K562 (cell line): ENCODE measurements around the gene TADA1. TPM values are rescaled to one million over a fixed set of nuclear protein-coding genes. Genes with fewer than 3 reads are reported as not detected.
A peak's percentile ranks its signal among the peaks of the same experiment; 100 is the strongest.

Experiments
- BHLHE40 ChIP-seq: IDR thresholded peaks from 2 replicates; pipeline ENCODE4 v1.6.1; 2011; ENCODE audit warnings: low read length, improper control_type of control experiment
- CEBPG ChIP-seq, 3 experiments: fragments of 200-800 bp in 1 of 3; sonication (Bioruptor generic) in 1 of 3; sonication (generic) in 1 of 3; formaldehyde crosslinking in 1 of 3; IDR thresholded peaks in 2 of 3; conservative IDR thresholded peaks in 1 of 3; 2 replicates each; pipeline versions ENCODE4 v1.6.1 to v1.8.0; 2016 to 2022; ENCODE audit warnings: missing compliant biosample characterization in 2 of 3, missing genetic modification characterization in 2 of 3, mild to moderate bottlenecking in 1 of 3, missing genetic modification reagents in 1 of 3
- CHD1 ChIP-seq: fragments of 200-600 bp; sonication (generic); IDR thresholded peaks from one replicate; pipeline ENCODE4 v1.6.1; 2012; ENCODE audit warnings: mild to moderate bottlenecking, moderate library complexity, low read length, inconsistent platforms
- DDX20 ChIP-seq: fragments of 450-650 bp; IDR thresholded peaks from 2 replicates; pipeline ENCODE4 v1.6.1; 2016; ENCODE audit warnings: missing genetic modification characterization, low read depth, mild to moderate bottlenecking, missing compliant biosample characterization, moderate library complexity
- FOXJ3 ChIP-seq: sonication (generic); formaldehyde crosslinking; IDR thresholded peaks from 2 replicates; pipeline ENCODE4 v1.4.0; 2020; ENCODE audit warnings: mild to moderate bottlenecking, missing genetic modification reagents
- GATAD2B ChIP-seq: fragments of 450-650 bp; IDR thresholded peaks from 2 replicates; pipeline ENCODE4 v1.6.1; 2017; ENCODE audit warnings: mild to moderate bottlenecking, borderline replicate concordance
- GTF2A2 ChIP-seq: IDR thresholded peaks from 2 replicates; pipeline ENCODE4 v1.6.1; 2016; ENCODE audit warnings: mild to moderate bottlenecking, missing genetic modification characterization, missing compliant biosample characterization
- GTF2B ChIP-seq: IDR thresholded peaks from 2 replicates; pipeline ENCODE4 v1.6.1; 2011; ENCODE audit not compliant: insufficient read length; ENCODE audit errors: extremely low read depth
- HDAC6 ChIP-seq: IDR thresholded peaks from 2 replicates; pipeline ENCODE4 v1.6.1; 2012; ENCODE audit warnings: low read depth, mild to moderate bottlenecking, control low read depth, inconsistent platforms, low read length, moderate library complexity
- HNRNPLL ChIP-seq: fragments of 200-400 bp; formaldehyde crosslinking; IDR thresholded peaks from 2 replicates; pipeline ENCODE4 v1.6.1; 2017; ENCODE audit warnings: low read length, low read depth, mild to moderate bottlenecking; ENCODE audit not compliant: poor library complexity, severe bottlenecking
- JUND ChIP-seq, 2 experiments: IDR thresholded peaks; 2 replicates in 1 of 2; 3 replicates in 1 of 2; pipeline ENCODE4 v1.6.1; 2011; ENCODE audit warnings: borderline replicate concordance in 2 of 2, low read depth in 2 of 2, low read length in 2 of 2, improper control_type of control experiment in 1 of 2, missing biosample characterization in 1 of 2, missing genetic modification characterization in 1 of 2, missing genetic modification reagents in 1 of 2
- MAFK ChIP-seq: IDR thresholded peaks from 2 replicates; pipeline ENCODE4 v1.6.1; 2011; ENCODE audit warnings: low read length, improper control_type of control experiment
- MTA3 ChIP-seq: fragments of 450-650 bp; formaldehyde crosslinking; IDR thresholded peaks from 2 replicates; pipeline ENCODE4 v1.6.1; 2017; ENCODE audit warnings: mild to moderate bottlenecking, borderline replicate concordance
- NR4A1 ChIP-seq, 2 experiments: fragments of 250-450 bp in 1 of 2; fragments of 450-650 bp in 1 of 2; sonication (Bioruptor Pico) in 1 of 2; IDR thresholded peaks; 2 replicates each; pipeline versions ENCODE4 v1.4.0 to v1.6.1; 2016 to 2020; ENCODE audit warnings: mild to moderate bottlenecking in 2 of 2, missing compliant biosample characterization in 1 of 2, missing genetic modification characterization in 1 of 2, moderate library complexity in 1 of 2
- NRF1 ChIP-seq, 2 experiments: fragments of 450-650 bp; IDR thresholded peaks in 1 of 2; conservative IDR thresholded peaks in 1 of 2; 2 replicates each; pipeline ENCODE4 v1.6.1; 2014; ENCODE audit warnings: mild to moderate bottlenecking in 2 of 2
- PHF8 ChIP-seq: fragments of 200-600 bp; sonication (generic); IDR thresholded peaks from 2 replicates; pipeline ENCODE4 v1.6.1; 2012; ENCODE audit warnings: mixed run types, mild to moderate bottlenecking, inconsistent platforms, low read length, moderate library complexity, borderline replicate concordance
- RBFOX2 ChIP-seq: fragments of 200-400 bp; formaldehyde crosslinking; IDR thresholded peaks from 2 replicates; pipeline ENCODE4 v1.6.1; 2017; ENCODE audit warnings: low read depth, mild to moderate bottlenecking, low read length, moderate library complexity
- TEAD2 ChIP-seq: fragments of 450-650 bp; IDR thresholded peaks from 2 replicates; pipeline ENCODE4 v1.6.1; 2016; ENCODE audit warnings: missing genetic modification characterization, control low read depth, missing compliant biosample characterization
- TEAD4 ChIP-seq, 2 experiments: sonication (generic) in 1 of 2; formaldehyde crosslinking in 1 of 2; IDR thresholded peaks; 2 replicates each; pipeline versions ENCODE4 v1.6.1 to v1.8.0; 2012 to 2022; ENCODE audit warnings: borderline replicate concordance in 1 of 2, inconsistent platforms in 1 of 2, low read length in 1 of 2, mild to moderate bottlenecking in 1 of 2, missing genetic modification reagents in 1 of 2
- ZNF263 ChIP-seq: sonication (generic); formaldehyde crosslinking; IDR thresholded peaks from 2 replicates; pipeline ENCODE4 v1.8.0; 2022; ENCODE audit warnings: mild to moderate bottlenecking, missing genetic modification reagents, borderline replicate concordance
- polyA plus RNA-seq, 8 experiments: library from polyadenylated mRNA; depleted of rRNA in 4 of 8; stranded (reverse) in 5 of 8; unstranded in 3 of 8; fragments of >200 nt; fragmentation: Nextera tagmentation in 2 of 8; fragmentation: Illumina TruSeq in 1 of 8; extraction: Ambion mirVana in 2 of 8; extraction: Trizol in 1 of 8; gene quantifications; 2 replicates each; pipeline versions ENCODE4 v1.2.1 to v1.2.3, GENCODE V29; 2011 to 2014; ENCODE audit warnings: inconsistent platforms in 1 of 8, missing spikeins in 1 of 8
- total RNA-seq, 7 experiments: library from RNA; depleted of rRNA in 6 of 7; stranded (reverse); fragments of >200 nt in 6 of 7; fragmentation: Illumina TruSeq in 2 of 7; extraction: Trizol in 2 of 7; gene quantifications; 2 replicates each; pipeline versions ENCODE4 v1.2.1 to v1.2.3, GENCODE V29; 2011 to 2021; ENCODE audit warnings: low replicate concordance in 1 of 7
- TF ChIP-seq, protein P1 (sequence below): conservative IDR thresholded peaks from 2 replicates; pipeline ENCODE4 v1.6.1; 2011; ENCODE audit warnings: low read depth, mild to moderate bottlenecking, low read length; ENCODE audit not compliant: control insufficient read depth
- TF ChIP-seq, protein P2 (sequence below): fragments of 450-650 bp; formaldehyde crosslinking; IDR thresholded peaks from 2 replicates; pipeline ENCODE4 v1.4.0; 2020; ENCODE audit warnings: mild to moderate bottlenecking, moderate library complexity

The TADA1 gene
- total and polyA plus RNA-seq, 9 of the 15 experiments (the other 6 are each of a cell fraction or from before 2014, with no cell fraction given): 15.9 to 76.5 (median 28.7) TPM

DNA sequence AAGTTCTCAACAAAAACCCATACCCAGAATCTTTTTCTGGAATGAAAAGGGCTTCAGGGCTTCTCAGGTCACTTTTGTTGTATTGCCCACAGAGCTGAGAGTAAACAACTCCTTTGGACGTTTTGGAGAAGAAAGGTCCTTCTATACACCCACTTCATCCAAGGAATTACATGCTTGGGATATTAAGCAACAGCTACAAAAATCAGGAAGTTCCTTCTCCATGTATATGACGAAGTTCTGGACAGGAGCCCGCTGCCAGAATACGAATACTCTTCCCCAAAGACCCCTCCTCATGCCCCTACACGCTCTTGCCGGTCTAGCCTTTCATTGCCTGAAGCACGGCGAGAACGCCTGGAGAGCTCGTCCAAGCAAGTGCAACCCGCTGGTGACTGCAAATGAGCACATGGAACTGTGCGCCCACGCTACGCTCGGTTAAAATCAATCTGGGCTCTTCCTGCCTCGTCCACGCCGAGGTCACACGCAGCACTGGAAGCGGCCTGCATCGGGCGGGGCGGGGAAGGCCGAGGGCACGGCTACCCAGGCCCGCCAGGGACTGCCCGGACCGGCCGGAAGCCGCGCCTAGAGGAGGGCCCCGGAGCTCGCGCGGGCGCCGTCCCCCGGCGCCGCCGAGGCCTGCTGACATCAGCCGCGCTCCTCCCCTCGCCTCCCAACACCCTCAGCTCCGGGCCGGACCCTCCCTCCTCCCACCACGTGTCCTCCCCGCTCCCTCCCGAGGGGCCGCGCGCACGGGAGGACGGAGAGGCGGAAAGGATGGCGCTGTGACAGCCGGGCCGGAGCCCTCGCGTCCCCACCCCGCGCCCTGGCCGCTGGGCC is 37.1 kb downstream of the TADA1 start, which contains the start of gene POGK (continued):
- TF ChIP-seq BHLHE40 (peak; percentile 67), TEAD4 (IDR thresholded peaks at IDR 0.05; ENCODE audit: low read length) (0 out of 2 replicates have a peak, but pooled peaks have one; percentile 6), TEAD4 (CRISPR knock-in tag; IDR thresholded peaks at IDR 0.05; ENCODE audit: borderline replicate concordance) (no peak), GTF2B (no peak), HDAC6 (0 out of 2 replicates have a peak, but pooled peaks have one; percentile 54), GTF2A2 (tag) (0 out of 2 replicates have a peak, but pooled peaks have one; percentile 54), RBFOX2 (peak; percentile 94), NR4A1 (CRISPR knock-in tag; IDR thresholded peaks at IDR 0.05) (no peak), NR4A1 (tag; IDR thresholded peaks at IDR 0.05) (peak; percentile 86), MAFK (0 out of 2 replicates have a peak, but pooled peaks have one; percentile 5), CHD1 (peak; percentile 53), TEAD2 (tag) (no peak), DDX20 (tag) (no peak), ZNF263 (peak; percentile 99), JUND (IDR thresholded peaks at IDR 0.05; ENCODE audit: borderline replicate concordance, low read depth, low read length) (peak; percentile 73), JUND (tag; IDR thresholded peaks at IDR 0.05; ENCODE audit: borderline replicate concordance, low read depth, low read length) (no peak; the same call in 2 of the 3 replicates), GATAD2B (no peak), NRF1 (conservative IDR thresholded peaks at IDR 0.05 in 1 of 2, IDR thresholded peaks at IDR 0.05 in 1 of 2) (peak; percentile 80 to 82), FOXJ3 (no peak), MTA3 (peak; percentile 91), CEBPG (CRISPR knock-in tag; IDR thresholded peaks at IDR 0.05) (no peak), CEBPG (tag; conservative IDR thresholded peaks at IDR 0.05 in 1 of 2, IDR thresholded peaks at IDR 0.05 in 1 of 2) (peak; percentile 54 to 60; a peak in 1 of 4 replicates), PHF8 (peak; percentile 98), HNRNPLL (peak; percentile 18)
- TF ChIP-seq, protein P1, sequence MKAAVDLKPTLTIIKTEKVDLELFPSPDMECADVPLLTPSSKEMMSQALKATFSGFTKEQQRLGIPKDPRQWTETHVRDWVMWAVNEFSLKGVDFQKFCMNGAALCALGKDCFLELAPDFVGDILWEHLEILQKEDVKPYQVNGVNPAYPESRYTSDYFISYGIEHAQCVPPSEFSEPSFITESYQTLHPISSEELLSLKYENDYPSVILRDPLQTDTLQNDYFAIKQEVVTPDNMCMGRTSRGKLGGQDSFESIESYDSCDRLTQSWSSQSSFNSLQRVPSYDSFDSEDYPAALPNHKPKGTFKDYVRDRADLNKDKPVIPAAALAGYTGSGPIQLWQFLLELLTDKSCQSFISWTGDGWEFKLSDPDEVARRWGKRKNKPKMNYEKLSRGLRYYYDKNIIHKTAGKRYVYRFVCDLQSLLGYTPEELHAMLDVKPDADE: peak; percentile 92
- TF ChIP-seq, protein P2, sequence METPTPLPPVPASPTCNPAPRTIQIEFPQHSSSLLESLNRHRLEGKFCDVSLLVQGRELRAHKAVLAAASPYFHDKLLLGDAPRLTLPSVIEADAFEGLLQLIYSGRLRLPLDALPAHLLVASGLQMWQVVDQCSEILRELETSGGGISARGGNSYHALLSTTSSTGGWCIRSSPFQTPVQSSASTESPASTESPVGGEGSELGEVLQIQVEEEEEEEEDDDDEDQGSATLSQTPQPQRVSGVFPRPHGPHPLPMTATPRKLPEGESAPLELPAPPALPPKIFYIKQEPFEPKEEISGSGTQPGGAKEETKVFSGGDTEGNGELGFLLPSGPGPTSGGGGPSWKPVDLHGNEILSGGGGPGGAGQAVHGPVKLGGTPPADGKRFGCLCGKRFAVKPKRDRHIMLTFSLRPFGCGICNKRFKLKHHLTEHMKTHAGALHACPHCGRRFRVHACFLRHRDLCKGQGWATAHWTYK: peak; percentile 7; the same call in 1 of the 2 replicates
